Cardiac septum (tissue), 1 donor: ENCODE data around the gene HOXB2. TPM values are rescaled to one million over a fixed set of nuclear protein-coding genes. Genes with fewer than 3 reads are reported as not detected.

Experiments used
- DNase-seq: peaks from one replicate; pipeline ENCODE4 v3.0.0-alpha.2; 2020; ENCODE audit warnings: low spot score
- intact Hi-C: fragments of 100-400 bp; cut with DNase I; formaldehyde crosslinking; loops from one replicate; pipeline ENCODE4 v1.14.0; 2022
- total RNA-seq: library from RNA; stranded (reverse); fragmentation: NEBNext Ultra II Directional; extraction: Animal tissue kit (Norgen Biotek cat#: 25700); gene quantifications from one replicate; pipeline ENCODE4 v1.2.1, GENCODE V29; 2021
- donor health status: DM: no; HTN: no; CAD: no.

HOXB2 gene
- total RNA-seq, 1 donor from 2014 or later = 4.9 TPM

DNA sequence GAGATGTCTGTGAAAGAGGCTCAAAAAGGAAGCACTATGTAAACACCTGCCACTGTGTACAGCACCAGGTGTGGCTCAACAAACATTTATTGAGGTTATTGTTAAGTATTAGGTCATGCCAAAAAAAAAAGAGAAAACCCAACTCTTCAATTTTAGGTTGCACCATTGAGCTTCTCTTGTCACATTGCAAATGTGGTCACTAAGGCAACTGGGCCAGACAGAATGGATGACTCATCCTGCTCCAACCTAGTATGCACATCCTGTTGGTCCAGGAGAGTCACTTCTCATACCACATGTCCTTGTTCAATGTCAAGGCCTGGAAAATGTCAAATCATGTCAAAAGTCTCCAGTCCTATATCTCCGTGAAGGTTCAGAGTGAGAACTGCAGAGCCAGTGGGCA, 39.1 kb downstream of the HOXB2 start:
- intact Hi-C loops = no loop called here
- DNase-seq = no peak

DNA sequence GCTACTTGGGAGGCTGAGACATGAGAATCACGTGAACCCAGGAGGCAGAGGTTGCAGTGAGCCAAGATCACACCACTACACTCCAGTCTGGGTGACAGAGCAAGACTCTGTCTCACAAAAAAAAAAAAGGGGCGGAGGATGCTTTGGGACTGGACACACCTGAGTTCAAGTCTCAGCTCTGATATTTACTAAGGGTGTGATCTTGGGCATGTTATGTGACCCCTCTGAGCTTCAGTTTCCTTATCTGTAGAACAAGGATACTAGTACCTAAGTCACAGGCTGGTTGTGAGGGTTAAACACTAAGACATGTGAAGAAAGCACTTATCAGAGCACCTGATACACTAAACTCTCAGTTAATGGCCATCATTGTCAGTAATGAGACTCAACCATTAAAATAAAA, 40.0 kb downstream of the HOXB2 start:
- intact Hi-C loops = no loop called here
- no peak for DNase-seq

DNA sequence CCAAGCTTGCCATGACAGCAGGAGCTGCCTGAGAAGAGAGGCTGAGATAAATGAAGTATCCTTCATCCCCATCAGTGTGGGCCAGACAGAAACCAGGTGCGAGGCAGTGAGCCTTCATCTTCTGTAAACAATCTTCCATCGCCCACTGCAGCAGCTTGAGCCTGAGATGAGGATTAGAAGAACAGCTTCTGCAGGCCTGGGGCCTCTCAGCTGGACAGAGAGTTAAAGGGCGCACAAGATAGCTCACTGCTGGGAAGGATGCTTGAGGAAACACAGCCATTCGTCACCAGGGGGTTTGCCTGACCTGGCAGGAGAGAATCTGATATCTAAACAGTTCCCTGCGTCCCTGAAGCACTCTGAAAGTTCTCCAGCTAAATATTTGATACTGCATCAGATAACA, 41.2 kb downstream of the HOXB2 start:
- intact Hi-C loops = no loop called here
- no peak for DNase-seq

DNA sequence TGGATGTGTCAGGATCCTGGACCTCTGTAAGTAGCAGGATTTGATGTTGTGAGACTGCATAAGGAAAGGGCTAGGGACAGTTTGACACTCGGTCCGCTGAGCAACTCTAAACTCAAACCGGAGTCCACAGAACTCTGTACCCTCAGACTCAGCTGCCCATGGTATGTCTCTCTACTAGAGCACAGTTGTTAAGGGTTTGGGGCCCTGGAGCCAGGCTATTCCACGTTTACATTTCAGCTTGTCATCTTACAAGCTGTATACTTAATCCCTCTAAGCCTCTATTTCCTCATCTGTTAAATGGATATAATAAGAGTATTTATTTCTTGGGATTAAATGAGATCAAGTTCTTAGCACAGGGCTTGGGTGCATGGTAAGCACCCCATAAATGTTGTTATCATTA, 42.0 kb downstream of the HOXB2 start:
- intact Hi-C loops = no loop called here
- DNase-seq = no peak

DNA sequence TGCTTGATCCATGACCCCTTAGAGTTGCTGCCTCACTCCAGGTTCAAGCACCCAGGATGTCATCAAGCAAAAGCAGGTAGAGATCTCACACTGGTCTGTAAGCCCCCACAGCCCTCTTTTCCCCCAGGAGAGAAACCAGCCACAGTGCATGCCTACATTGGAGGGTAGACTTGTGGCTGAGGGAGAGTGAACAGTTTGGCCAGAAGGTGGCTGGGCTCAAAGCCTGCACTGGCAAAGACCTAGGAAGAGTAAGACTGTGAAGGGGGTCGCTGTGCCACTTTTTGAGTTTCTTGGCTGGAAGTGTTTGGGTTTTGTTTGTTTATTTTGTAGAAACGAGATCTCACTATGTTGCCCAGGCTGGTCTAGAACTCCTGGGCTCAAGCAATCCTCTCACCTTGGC, 42.6 kb downstream of the HOXB2 start:
- intact Hi-C loops = no loop called here
- no peak for DNase-seq

DNA sequence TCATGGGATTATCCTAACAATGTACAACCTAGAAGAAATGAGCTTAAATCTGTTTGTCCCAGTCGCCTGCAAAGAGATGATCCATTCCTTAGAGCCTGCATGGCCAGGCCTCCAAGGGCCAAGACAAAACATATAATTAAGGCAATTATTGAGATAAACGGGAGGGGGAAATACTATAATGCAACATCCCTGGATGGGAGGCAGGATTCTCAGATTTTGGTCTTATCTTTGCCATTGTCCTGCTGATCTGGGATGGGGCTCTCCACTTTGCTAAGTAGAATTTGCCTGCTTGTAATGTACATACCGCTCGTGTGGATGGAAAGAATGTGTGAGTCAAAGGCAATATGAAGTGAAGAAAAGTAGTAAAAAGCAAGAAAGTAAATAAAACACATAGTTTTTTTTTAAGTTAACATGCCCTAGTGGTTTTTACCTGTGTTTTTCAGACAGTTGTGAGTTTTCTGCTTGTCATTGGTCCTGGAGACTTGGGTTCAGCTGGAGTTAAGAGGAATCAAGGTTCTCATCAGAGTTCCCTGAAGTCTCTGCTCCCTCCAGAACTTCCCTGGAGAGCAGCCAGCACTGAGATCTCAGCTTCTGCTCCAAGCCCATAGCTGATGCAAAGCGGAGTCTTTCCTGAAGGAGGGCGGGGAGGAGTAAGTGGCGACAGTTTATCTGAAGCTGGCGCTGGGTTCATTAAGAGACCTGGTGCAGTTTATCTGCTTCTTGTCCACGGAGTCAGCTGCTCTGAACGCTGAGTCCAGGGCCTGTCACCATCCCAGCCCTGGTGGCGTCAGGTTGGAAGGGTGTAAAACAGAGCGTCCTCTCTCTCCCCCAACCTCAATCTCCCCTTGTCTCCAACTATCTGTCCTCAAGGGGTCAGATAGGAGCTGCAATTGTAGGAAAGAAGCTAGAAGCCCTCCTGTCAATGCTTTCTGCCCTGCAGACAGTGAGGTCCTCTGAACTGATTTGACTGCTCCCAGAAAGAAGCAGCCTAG, 44.2 kb downstream of the HOXB2 start:
- DNase-seq = no peak
- intact Hi-C loops = no loop called here

DNA sequence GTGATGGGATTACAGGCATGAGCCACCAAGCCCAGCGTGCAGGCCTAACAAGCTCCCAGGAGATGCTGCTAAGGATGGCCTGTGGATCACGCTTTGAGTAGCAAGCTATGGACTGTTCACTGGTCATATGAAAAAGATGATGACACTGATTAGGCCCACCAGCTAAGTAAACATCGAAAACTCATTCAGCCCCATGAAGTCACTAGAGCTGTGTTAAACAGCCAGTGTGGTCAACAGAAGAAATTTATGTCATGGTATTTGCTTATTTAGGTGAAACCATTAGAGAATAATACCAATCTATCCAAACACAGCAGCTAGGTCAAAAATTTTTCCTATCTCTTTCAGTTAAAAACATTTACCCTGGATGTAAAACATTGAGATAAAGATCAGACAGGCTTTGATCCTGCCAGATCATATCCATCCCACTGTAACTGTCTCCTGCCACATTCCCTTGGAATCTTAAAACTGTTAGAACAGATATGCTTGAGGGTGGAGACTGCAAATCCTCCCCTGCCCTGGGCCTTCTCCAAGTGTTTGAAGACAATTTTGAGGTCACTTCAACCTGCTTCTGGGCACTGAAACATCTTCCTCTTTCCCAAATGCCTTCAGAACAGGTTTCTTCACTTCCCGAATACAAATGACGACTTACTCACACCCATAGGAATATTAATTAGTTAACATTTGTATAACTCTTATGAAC, 45.0 kb downstream of the HOXB2 start:
- intact Hi-C loops = no loop called here

DNA sequence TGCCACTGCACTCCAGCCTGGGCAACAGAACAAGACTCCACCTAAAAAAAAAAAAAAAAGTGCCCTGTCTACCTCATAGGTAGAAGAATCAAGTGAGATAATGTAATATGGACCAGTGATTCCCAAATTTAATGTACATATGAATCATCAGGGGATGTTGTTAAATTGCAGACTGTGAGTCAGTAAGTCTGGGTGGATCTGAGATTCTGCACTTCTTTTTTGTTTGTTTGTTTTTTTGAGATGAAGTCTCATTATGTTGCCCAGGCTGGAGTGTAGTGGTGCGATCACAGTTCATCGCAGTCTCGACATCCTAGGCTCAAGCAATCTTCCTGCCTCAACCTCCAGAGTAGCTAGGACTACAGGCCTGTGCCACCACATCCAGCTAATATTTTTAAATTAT, 45.7 kb downstream of the HOXB2 start:
- no peak for DNase-seq
- intact Hi-C loops = no loop called here

More for the DNA sequence above, 45.0 kb downstream of the HOXB2 start:
- DNase-seq = no peak

DNA sequence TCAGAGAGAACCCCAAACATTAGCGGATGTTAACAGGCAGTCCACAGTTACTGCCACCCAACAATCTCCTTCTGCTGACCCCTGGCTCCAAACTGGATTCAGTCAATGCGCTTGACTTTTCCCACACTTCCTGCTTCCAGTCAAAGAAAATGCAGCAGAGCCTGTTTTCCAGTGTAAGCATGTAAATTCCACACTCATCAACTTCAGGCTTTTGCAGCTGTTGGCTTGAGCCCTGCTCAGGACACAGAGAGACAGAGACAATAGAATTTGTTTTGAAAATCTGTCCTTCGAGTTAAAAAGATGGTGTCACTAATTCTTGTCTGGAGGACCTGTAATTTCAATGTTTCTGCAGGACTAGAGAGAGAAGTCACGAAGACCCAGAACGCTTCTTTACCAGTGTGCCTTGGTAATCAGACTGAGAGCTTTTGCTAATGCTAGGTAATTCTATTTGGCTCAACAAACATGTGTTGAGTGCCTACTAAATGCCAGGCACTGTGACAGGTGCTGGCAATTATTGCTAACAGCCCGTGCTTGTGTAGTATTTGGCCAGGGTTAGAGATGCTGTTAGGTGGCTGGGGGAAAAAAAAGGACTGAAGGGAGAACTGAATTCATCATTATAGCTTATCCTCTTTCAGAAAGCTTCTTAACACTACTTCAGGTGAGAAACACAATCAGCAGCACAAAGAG, 46.6 kb downstream of the HOXB2 start:
- no peak for DNase-seq
- intact Hi-C loops = no loop called here

DNA sequence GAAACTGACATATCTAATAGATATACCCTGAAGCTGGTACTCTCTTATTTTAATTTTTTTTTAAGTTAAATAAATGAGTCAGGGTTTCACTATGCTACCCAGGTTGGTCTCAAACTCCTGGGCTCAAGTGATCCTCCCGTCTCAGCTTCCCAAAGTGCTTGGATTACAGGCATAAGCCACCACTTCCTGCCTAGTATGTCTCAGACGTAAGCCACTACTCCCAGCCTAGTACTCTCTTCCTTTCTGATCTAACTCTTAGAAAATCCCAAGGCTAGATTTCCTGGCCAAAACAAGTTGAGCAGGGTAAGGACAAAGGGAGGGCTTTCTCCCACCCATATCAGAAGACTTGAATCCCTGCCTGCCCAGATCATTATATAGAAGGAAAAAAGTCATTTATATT, 47.8 kb downstream of the HOXB2 start:
- intact Hi-C loops = no loop called here
- DNase-seq = no peak

DNA sequence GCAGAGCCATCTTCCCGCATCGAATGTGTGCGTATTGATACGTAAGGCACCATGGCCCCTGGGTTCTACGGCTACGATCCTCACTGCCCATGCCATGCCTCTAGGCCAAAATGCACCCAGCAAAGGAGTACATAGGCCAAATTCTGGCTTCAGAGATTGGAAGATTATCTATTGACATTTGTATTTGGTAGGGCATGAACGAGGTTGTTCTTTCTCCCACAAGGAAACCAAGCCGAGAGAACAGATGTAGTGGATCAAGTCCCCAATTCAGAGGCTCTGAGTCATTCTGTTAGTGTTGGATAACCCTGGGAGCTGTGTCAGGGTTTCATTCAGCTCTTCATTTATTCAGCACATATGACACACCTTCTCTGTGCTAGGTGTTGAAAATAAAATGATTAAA, 50.6 kb downstream of the HOXB2 start:
- intact Hi-C loops = loop anchor here (5.0 kb wide), 1 partner anchor 43 kb away; no protein-coding TSS in a partner anchor
- DNase-seq = no peak

Other genes with a start within 250 kb of the HOXB2 start
- gene SKAP1, start 114.9 kb downstream of the HOXB2 start, total RNA-seq = not detected
- gene HOXB1, start 14.1 kb downstream of the HOXB2 start, total RNA-seq = not detected
- 1.6 TPM for gene HOXB4, start 33.2 kb upstream of the HOXB2 start, total RNA-seq
- 4.2 TPM for gene HOXB3, start 45.1 kb upstream of the HOXB2 start, total RNA-seq
- gene HOXB5, start 48.7 kb upstream of the HOXB2 start, total RNA-seq = not detected
- 0.92 TPM for gene HOXB6, start 59.9 kb upstream of the HOXB2 start, total RNA-seq
- gene HOXB7, start 65.9 kb upstream of the HOXB2 start, total RNA-seq = 0.22 TPM
- not detected for gene HOXB8, start 70.2 kb upstream of the HOXB2 start, total RNA-seq
- not detected for gene HOXB9, start 81.2 kb upstream of the HOXB2 start, total RNA-seq
- not detected for gene PRAC1, start 177.4 kb upstream of the HOXB2 start, total RNA-seq
- gene PRAC2, start 178.1 kb upstream of the HOXB2 start, total RNA-seq = not detected
- 0.05 TPM for gene HOXB13, start 183.6 kb upstream of the HOXB2 start, total RNA-seq